Panc1 (cell line): ENCODE results near the gene MORN1. TPM values are rescaled to one million over a fixed set of nuclear protein-coding genes. Genes with fewer than 3 reads are reported as not detected.

Experiments
- ATAC-seq: fragments of 200-7000 bp; cut with Tn5 transposase; 2 replicates; pipeline ENCODE4 v1.9.1; 2020; ENCODE audit warnings: mild to moderate bottlenecking, moderate library complexity
- BruUV-seq: library from RNA; stranded (reverse); fragments of 400-500 nt; replicated peaks from 2 replicates; lab custom pipeline; 2021; lab: Mats Ljungman, UMichigan
- CTCF ChIA-PET: fragments of 300-600 bp; sonication (Branson Sonifier 250); formaldehyde crosslinking; loops from one replicate; lab custom pipeline; 2022; ENCODE audit warnings: antibody characterized with exemption; lab: Charles Lee
- POLR2A ChIA-PET: fragments of 300-600 bp; sonication (Branson Sonifier 250); formaldehyde crosslinking; loops from one replicate; lab custom pipeline; 2022; ENCODE audit warnings: antibody characterized with exemption; lab: Charles Lee
- DNase-seq: peaks from one replicate; pipeline ENCODE4 v3.0.0-alpha.2; 2010; ENCODE audit warnings: low read depth, low spot score
- H3K27ac ChIP-seq: 2 replicates; pipeline ENCODE4 v1.5.1; 2011; ENCODE audit warnings: mild to moderate bottlenecking, low read length, inconsistent platforms
- H3K27me3 ChIP-seq: fragments of 200-500 bp; sonication (Bioruptor generic); 2 replicates; pipeline ENCODE4 v1.6.0; 2014; ENCODE audit warnings: low read length, inconsistent platforms; ENCODE audit not compliant: control insufficient read depth, insufficient read depth
- H3K36me3 ChIP-seq: fragments of 200-500 bp; sonication (Bioruptor generic); 2 replicates; pipeline ENCODE4 v1.5.1; 2014; ENCODE audit warnings: inconsistent platforms, mild to moderate bottlenecking, low read length, moderate library complexity; ENCODE audit not compliant: control insufficient read depth, insufficient read depth
- H3K4me1 ChIP-seq: 2 replicates; pipeline ENCODE4 v1.5.1; 2011; ENCODE audit warnings: inconsistent platforms, mild to moderate bottlenecking, low read length, moderate library complexity; ENCODE audit not compliant: control insufficient read depth, insufficient read depth
- H3K4me3 ChIP-seq, 2 experiments: 2 replicates each; pipeline ENCODE4 v1.5.1; 2011 to 2012; ENCODE audit warnings: low read depth in 2 of 2, low read length in 2 of 2, mild to moderate bottlenecking in 2 of 2, inconsistent platforms in 1 of 2, moderate library complexity in 1 of 2
- H3K9me3 ChIP-seq: fragments of 200-500 bp; sonication (Bioruptor generic); 2 replicates; pipeline ENCODE4 v1.5.1; 2014; ENCODE audit warnings: low read depth, mild to moderate bottlenecking, inconsistent platforms, low read length, moderate library complexity; ENCODE audit not compliant: control insufficient read depth, insufficient read depth
- CTCF ChIP-seq: fragments of 450-650 bp; IDR thresholded peaks from 2 replicates; pipeline ENCODE4 v1.5.1; 2017; ENCODE audit warnings: mild to moderate bottlenecking
- POLR2AphosphoS5 ChIP-seq: IDR thresholded peaks from 2 replicates; pipeline ENCODE4 v1.6.1; 2012; ENCODE audit warnings: mild to moderate bottlenecking, low read depth, low read length, moderate library complexity
- REST ChIP-seq, 2 experiments: IDR thresholded peaks; 2 replicates each; pipeline ENCODE4 v1.6.1; 2011 to 2012; ENCODE audit warnings: low read depth in 2 of 2, control low read depth in 1 of 2, low read length in 1 of 2, mild to moderate bottlenecking in 1 of 2, moderate library complexity in 1 of 2; ENCODE audit not compliant: insufficient read depth in 1 of 2
- SIN3A ChIP-seq: IDR thresholded peaks from 2 replicates; pipeline ENCODE4 v1.6.1; 2012; ENCODE audit warnings: low read depth, mild to moderate bottlenecking, low read length, moderate library complexity, borderline replicate concordance; ENCODE audit not compliant: insufficient read depth
- TCF7L2 ChIP-seq: IDR thresholded peaks from 2 replicates; pipeline ENCODE4 v1.6.1; 2011; ENCODE audit warnings: mild to moderate bottlenecking, low read depth, low read length, inconsistent platforms
- in situ Hi-C: cut with HindIII; loops from 2 replicates; pipeline ENCODE4 v1.10.0; 2016; ENCODE audit warnings: low sequenced_read_pairs, low pct_unique_long_range_greater_than_20kb
- intact Hi-C: fragments of 100-400 bp; cut with micrococcal nuclease; formaldehyde crosslinking; loops from one replicate; pipeline ENCODE4 v1.10.0; 2022; ENCODE audit not compliant: unreplicated experiment
- total RNA-seq: library from RNA; stranded (reverse); gene quantifications from one replicate; pipeline ENCODE4 v1.2.1, GENCODE V29; 2021; ENCODE audit not compliant: unreplicated experiment

MORN1 gene
- total RNA-seq, 1 experiment from 2014 or later, result 21.3 TPM

- H3K4me1 ChIP-seq, result peaks cover 12% of the 10 kb centered on the region; the same call in 1 of the 2 replicates
- no peak overlapping the region for H3K27ac ChIP-seq
- ChIA-PET CTCF (no interaction called here), POLR2A (interaction anchor here (0.6 kb wide), 1 partner anchor 161 kb away, joined by 3 read pairs; no protein-coding TSS in a partner anchor)
- H3K27me3 ChIP-seq, result no peaks in the 10 kb centered on the region
- DNase-seq (no peak), ATAC-seq (no peak)
- BruUV-seq, result no TSS peak
- no peak overlapping the region for H3K4me3 ChIP-seq
- H3K36me3 ChIP-seq, result no peaks in the 10 kb centered on the region; the same call in 1 of the 2 replicates
- in situ Hi-C loops, result no loop called here
- TF ChIP-seq SIN3A (no peak), REST (IDR thresholded peaks at IDR 0.05; ENCODE audit: insufficient read depth in 1 of 2, low read depth in 2 of 2, low read length in 1 of 2) (no peak), POLR2AphosphoS5 (no peak), CTCF (no peak), TCF7L2 (no peak)
- intact Hi-C loops, result no loop called here
- no peaks in the 10 kb centered on the region for H3K9me3 ChIP-seq
These were observed 4.4 kb downstream of the MORN1 start for GRCh38 chr1:2386636-2387611.

- TF ChIP-seq CTCF (no peak), SIN3A (no peak), POLR2AphosphoS5 (no peak; the same call in none of the 2 replicates), REST (IDR thresholded peaks at IDR 0.05; ENCODE audit: insufficient read depth in 1 of 2, low read depth in 2 of 2, low read length in 1 of 2) (no peak), TCF7L2 (no peak)
These were observed 5.6 kb downstream of the MORN1 start for GRCh38 chr1:2385606-2386280.

More at GRCh38 chr1:2385606-2386280, 5.6 kb downstream of the MORN1 start:
- no peaks in the 10 kb centered on the region for H3K27me3 ChIP-seq
- in situ Hi-C loops, result no loop called here
- peaks cover 14% of the 10 kb centered on the region; the same call in 1 of the 2 replicates for H3K4me1 ChIP-seq
- H3K9me3 ChIP-seq, result no peaks in the 10 kb centered on the region
- intact Hi-C loops, result no loop called here
- H3K4me3 ChIP-seq, result no peak overlapping the region
- CTCF ChIA-PET, result no interaction called here
- no TSS peak for BruUV-seq
- H3K36me3 ChIP-seq, result no peaks in the 10 kb centered on the region
- DNase-seq, result no peak
- POLR2A ChIA-PET, result interaction anchor here (0.6 kb wide), 1 partner anchor 160 kb away, joined by 3 read pairs; no protein-coding TSS in a partner anchor
- no peak for ATAC-seq
- no peak overlapping the region for H3K27ac ChIP-seq
